ENCODE results near the gene TRMT13.

GRCh38 chr1:100188617-100189016 is 55.7 kb downstream of the TRMT13 start:
- TF ChIP-seq ZNF274 (IDR thresholded peaks at IDR 0.05; ENCODE audit: low read depth, low read length): no peak
- TF ChIP-seq YY1 (IDR thresholded peaks at IDR 0.05; ENCODE audit: insufficient read depth, insufficient read length): no peak

Data from NT2/D1 (cell line).